PC-9 (cell line): ENCODE results near the gene NTF3.

ENCODE experiments used
- EZH2 ChIP-seq: fragments of 200-600 bp; sonication (generic); IDR thresholded peaks from 2 replicates; pipeline ENCODE4 v1.8.0; 2017; ENCODE audit warnings: antibody characterized with exemption, low read depth
- TF ChIP-seq, protein P1 (sequence below): fragments of 200-600 bp; sonication (generic); conservative IDR thresholded peaks from 2 replicates; pipeline ENCODE4 v1.6.1; 2017; ENCODE audit warnings: mixed run types, antibody characterized with exemption, mild to moderate bottlenecking, moderate library complexity

DNA sequence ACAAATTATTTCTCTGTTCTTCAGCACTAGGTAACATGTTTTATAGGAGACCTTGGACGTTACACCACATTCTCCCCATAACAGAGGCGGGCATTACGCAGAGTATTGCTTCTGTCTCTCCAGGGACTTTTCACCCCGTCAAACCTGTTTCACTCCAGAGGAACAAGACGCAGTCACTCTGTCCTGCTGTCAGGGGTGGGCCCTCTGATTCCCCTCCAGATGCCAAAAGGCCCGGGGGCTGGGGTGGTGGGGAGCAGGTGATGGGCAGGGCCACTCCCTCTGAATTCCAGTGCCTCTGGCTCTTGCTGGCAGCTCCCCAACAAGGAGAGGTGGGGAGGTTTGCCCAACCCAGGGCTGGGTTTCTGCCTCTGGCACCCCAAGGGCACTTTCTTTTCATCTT, 71.9 kb downstream of the NTF3 start:
- TF ChIP-seq, protein P1, sequence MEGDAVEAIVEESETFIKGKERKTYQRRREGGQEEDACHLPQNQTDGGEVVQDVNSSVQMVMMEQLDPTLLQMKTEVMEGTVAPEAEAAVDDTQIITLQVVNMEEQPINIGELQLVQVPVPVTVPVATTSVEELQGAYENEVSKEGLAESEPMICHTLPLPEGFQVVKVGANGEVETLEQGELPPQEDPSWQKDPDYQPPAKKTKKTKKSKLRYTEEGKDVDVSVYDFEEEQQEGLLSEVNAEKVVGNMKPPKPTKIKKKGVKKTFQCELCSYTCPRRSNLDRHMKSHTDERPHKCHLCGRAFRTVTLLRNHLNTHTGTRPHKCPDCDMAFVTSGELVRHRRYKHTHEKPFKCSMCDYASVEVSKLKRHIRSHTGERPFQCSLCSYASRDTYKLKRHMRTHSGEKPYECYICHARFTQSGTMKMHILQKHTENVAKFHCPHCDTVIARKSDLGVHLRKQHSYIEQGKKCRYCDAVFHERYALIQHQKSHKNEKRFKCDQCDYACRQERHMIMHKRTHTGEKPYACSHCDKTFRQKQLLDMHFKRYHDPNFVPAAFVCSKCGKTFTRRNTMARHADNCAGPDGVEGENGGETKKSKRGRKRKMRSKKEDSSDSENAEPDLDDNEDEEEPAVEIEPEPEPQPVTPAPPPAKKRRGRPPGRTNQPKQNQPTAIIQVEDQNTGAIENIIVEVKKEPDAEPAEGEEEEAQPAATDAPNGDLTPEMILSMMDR: no peak
- no peak for TF ChIP-seq EZH2
